Measurements from ENCODE around the gene GPD2.

Gene GPD2

GRCh38 chr2:156443089-156443488 lies 6.9 kb downstream of the GPD2 start:
- peaks cover 7% of the 10 kb centered on the region for H3K4me1 ChIP-seq (ENCODE audit: control insufficient read depth, insufficient read depth, low read length)
- no peak overlapping the region for H3K9ac ChIP-seq (ENCODE audit: low read length)

GRCh38 chr2:156445296-156446220 lies 9.4 kb downstream of the GPD2 start:
- Histone ChIP-seq H3K4me3 (ENCODE audit: low read length) (no peak overlapping the region), H3K36me3 (ENCODE audit: control insufficient read depth, insufficient read depth, low read length) (no peaks in the 10 kb centered on the region), H3K9me3 (ENCODE audit: control insufficient read depth, low read length) (no peaks in the 10 kb centered on the region), H3K9ac (ENCODE audit: low read length) (no peak overlapping the region), H3K27me3 (ENCODE audit: control insufficient read depth, insufficient read depth, low read length) (no peaks in the 10 kb centered on the region), H3K4me1 (ENCODE audit: control insufficient read depth, insufficient read depth, low read length) (no peaks in the 10 kb centered on the region)

More at GRCh38 chr2:156443089-156443488, 6.9 kb downstream of the GPD2 start:
- Histone ChIP-seq H3K4me3 (ENCODE audit: low read length) (no peak overlapping the region), H3K9me3 (ENCODE audit: control insufficient read depth, low read length) (no peaks in the 10 kb centered on the region), H3K36me3 (ENCODE audit: control insufficient read depth, insufficient read depth, low read length) (no peaks in the 10 kb centered on the region), H3K27me3 (ENCODE audit: control insufficient read depth, insufficient read depth, low read length) (no peaks in the 10 kb centered on the region)

DNA sequence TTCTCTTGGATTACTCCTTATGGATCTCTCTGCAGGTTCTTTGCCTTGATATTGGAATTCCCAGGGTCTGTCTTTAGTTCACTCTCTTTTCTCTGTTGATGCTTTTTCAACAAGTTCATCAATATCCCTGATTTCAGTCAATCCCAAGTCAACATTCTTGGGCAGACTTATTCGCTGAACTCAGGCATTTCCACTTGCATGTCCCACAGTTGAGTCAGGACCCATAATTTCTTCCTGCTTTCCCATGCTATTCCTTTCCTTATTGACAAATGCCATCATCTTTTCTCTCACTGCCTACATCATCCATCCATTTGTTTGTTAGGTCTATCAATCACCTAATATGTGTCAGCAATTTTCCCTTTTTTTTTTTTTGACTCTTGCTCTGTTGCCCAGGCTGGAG lies 11.6 kb downstream of the GPD2 start:
- Histone ChIP-seq H3K4me1 (ENCODE audit: control insufficient read depth, insufficient read depth, low read length) (no peaks in the 10 kb centered on the region), H3K27me3 (ENCODE audit: control insufficient read depth, insufficient read depth, low read length) (no peaks in the 10 kb centered on the region), H3K9me3 (ENCODE audit: control insufficient read depth, low read length) (no peaks in the 10 kb centered on the region), H3K36me3 (ENCODE audit: control insufficient read depth, insufficient read depth, low read length) (no peaks in the 10 kb centered on the region), H3K9ac (ENCODE audit: low read length) (no peak overlapping the region), H3K4me3 (ENCODE audit: low read length) (no peak overlapping the region)

- H3K9ac ChIP-seq (ENCODE audit: low read length), result no peak overlapping the region
- H3K27me3 ChIP-seq (ENCODE audit: control insufficient read depth, insufficient read depth, low read length), result no peaks in the 10 kb centered on the region
- H3K4me1 ChIP-seq (ENCODE audit: control insufficient read depth, insufficient read depth, low read length), result no peaks in the 10 kb centered on the region
- no peak overlapping the region for H3K4me3 ChIP-seq (ENCODE audit: low read length)
- H3K36me3 ChIP-seq (ENCODE audit: control insufficient read depth, insufficient read depth, low read length), result no peaks in the 10 kb centered on the region
- H3K9me3 ChIP-seq (ENCODE audit: control insufficient read depth, low read length), result no peaks in the 10 kb centered on the region
Measured at GRCh38 chr2:156448766-156449165, 12.6 kb downstream of the GPD2 start.

- Histone ChIP-seq H3K9ac (ENCODE audit: low read length) (no peak overlapping the region), H3K27me3 (ENCODE audit: control insufficient read depth, insufficient read depth, low read length) (no peaks in the 10 kb centered on the region), H3K36me3 (ENCODE audit: control insufficient read depth, insufficient read depth, low read length) (no peaks in the 10 kb centered on the region), H3K4me3 (ENCODE audit: low read length) (no peak overlapping the region), H3K9me3 (ENCODE audit: control insufficient read depth, low read length) (no peaks in the 10 kb centered on the region), H3K4me1 (ENCODE audit: control insufficient read depth, insufficient read depth, low read length) (peaks cover 20% of the 10 kb centered on the region)
Measured at GRCh38 chr2:156452971-156453370, 16.8 kb downstream of the GPD2 start.

DNA sequence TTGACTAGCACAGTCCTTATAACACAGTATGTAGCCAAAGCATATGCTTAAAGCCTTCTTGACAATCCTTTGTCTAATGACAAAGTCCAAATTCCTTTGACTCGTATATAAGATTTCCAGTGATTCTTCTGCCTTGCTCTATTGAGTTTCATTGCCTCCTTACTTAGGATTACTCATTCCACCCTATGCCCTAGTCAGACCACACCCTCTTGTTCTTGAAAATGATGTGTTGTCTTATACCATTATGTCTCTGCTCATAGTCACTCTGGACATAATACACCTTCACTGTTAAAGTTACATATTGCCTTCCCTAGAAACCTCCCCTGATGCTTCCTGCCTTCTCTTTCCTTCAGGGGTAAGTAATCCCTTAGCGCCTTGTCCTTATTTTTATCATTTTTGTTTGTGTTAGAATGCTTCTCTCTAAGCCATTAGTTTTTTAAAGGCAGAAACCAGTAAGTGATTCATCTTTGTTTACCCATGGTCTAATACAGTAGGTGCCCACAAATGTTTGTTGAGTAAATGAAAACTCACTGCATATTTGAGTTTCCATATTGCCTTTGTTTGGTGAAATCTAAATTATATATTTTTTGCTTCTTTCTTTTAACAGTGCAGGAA lies 19.3 kb downstream of the GPD2 start:
- H3K27me3 ChIP-seq (ENCODE audit: control insufficient read depth, insufficient read depth, low read length), result no peaks in the 10 kb centered on the region
- peaks cover 20% of the 10 kb centered on the region for H3K4me1 ChIP-seq (ENCODE audit: control insufficient read depth, insufficient read depth, low read length)
- no peak overlapping the region for H3K4me3 ChIP-seq (ENCODE audit: low read length)
- no peak overlapping the region for H3K9ac ChIP-seq (ENCODE audit: low read length)
- H3K36me3 ChIP-seq (ENCODE audit: control insufficient read depth, insufficient read depth, low read length), result no peaks in the 10 kb centered on the region
- no peaks in the 10 kb centered on the region for H3K9me3 ChIP-seq (ENCODE audit: control insufficient read depth, low read length)

- no peaks in the 10 kb centered on the region for H3K36me3 ChIP-seq (ENCODE audit: control insufficient read depth, insufficient read depth, low read length)
- H3K4me1 ChIP-seq (ENCODE audit: control insufficient read depth, insufficient read depth, low read length), result peaks cover 20% of the 10 kb centered on the region
- H3K9ac ChIP-seq (ENCODE audit: low read length), result no peak overlapping the region
- no peaks in the 10 kb centered on the region for H3K9me3 ChIP-seq (ENCODE audit: control insufficient read depth, low read length)
- H3K4me3 ChIP-seq (ENCODE audit: low read length), result no peak overlapping the region
- no peaks in the 10 kb centered on the region for H3K27me3 ChIP-seq (ENCODE audit: control insufficient read depth, insufficient read depth, low read length)
Measured at GRCh38 chr2:156456616-156457015, 20.4 kb downstream of the GPD2 start.

GRCh38 chr2:156457523-156458517 lies 21.6 kb downstream of the GPD2 start:
- H3K4me1 ChIP-seq (ENCODE audit: control insufficient read depth, insufficient read depth, low read length), result peaks cover 23% of the 10 kb centered on the region
- H3K36me3 ChIP-seq (ENCODE audit: control insufficient read depth, insufficient read depth, low read length), result no peaks in the 10 kb centered on the region
- no peak overlapping the region for H3K9ac ChIP-seq (ENCODE audit: low read length)
- no peak overlapping the region for H3K4me3 ChIP-seq (ENCODE audit: low read length)
- H3K9me3 ChIP-seq (ENCODE audit: control insufficient read depth, low read length), result no peaks in the 10 kb centered on the region
- no peaks in the 10 kb centered on the region for H3K27me3 ChIP-seq (ENCODE audit: control insufficient read depth, insufficient read depth, low read length)

DNA sequence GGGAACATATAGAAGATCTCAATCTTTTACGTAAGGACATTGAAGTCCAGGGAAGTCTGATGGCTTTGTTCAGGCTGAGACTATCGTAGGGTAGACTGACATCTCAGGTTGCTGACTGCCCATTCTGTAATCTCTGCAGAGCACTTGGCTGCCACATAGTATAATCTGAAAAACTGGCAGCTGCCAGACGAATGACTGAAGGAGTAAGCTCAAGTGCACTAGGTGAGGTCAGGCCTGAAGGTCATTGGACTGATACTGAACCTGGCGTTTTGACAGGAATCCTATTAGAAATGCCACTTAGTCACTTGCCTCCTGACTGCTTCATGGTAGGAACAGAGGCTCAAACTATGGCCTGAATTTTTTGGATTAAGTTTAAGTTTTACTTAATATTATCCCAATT lies 23.5 kb downstream of the GPD2 start:
- H3K9me3 ChIP-seq (ENCODE audit: control insufficient read depth, low read length), result no peaks in the 10 kb centered on the region
- peaks cover 23% of the 10 kb centered on the region for H3K4me1 ChIP-seq (ENCODE audit: control insufficient read depth, insufficient read depth, low read length)
- no peaks in the 10 kb centered on the region for H3K36me3 ChIP-seq (ENCODE audit: control insufficient read depth, insufficient read depth, low read length)
- no peaks in the 10 kb centered on the region for H3K27me3 ChIP-seq (ENCODE audit: control insufficient read depth, insufficient read depth, low read length)
- H3K9ac ChIP-seq (ENCODE audit: low read length), result no peak overlapping the region
- H3K4me3 ChIP-seq (ENCODE audit: low read length), result no peak overlapping the region

DNA sequence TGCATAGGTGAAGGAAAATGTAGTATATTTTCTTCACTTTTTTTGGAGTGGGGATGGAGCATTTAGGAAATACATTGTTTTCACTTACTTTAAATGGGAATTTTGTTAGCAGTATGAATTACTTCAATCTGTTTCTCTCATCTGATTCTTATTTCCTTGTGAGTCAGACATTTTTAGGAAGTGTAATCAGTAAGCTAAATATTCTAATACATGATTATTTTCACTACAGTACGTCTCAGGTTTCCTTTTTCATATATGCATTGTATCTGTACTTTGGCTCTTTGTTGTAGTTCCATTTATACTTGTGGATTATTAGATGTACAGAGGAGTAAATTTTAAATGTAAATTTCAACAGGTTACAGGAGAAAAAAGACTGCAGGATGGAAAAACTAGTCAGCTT lies 27.9 kb downstream of the GPD2 start:
- H3K27me3 ChIP-seq (ENCODE audit: control insufficient read depth, insufficient read depth, low read length), result no peaks in the 10 kb centered on the region
- H3K4me3 ChIP-seq (ENCODE audit: low read length), result no peak overlapping the region
- H3K4me1 ChIP-seq (ENCODE audit: control insufficient read depth, insufficient read depth, low read length), result peaks cover 41% of the 10 kb centered on the region
- H3K9me3 ChIP-seq (ENCODE audit: control insufficient read depth, low read length), result no peaks in the 10 kb centered on the region
- H3K9ac ChIP-seq (ENCODE audit: low read length), result no peak overlapping the region
- no peaks in the 10 kb centered on the region for H3K36me3 ChIP-seq (ENCODE audit: control insufficient read depth, insufficient read depth, low read length)

DNA sequence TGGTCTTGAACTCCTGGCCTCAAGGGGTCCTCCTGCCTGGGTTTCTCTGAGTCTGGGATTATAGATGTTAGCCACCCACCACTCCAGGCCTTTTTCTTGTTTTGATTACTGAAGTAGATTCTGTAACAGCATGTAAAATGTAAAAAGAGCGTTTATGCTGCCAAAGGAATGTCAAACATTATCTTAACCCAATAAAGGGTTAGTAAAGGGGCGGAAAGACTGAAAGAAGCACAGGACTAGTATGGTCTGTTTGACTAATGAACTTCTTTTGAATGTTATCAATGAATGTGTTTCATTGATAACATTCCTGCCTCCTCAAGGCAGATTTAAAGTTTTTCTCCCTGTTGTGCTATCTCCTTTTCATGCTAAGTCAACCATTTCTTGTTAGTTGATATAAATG lies 29.4 kb downstream of the GPD2 start:
- Histone ChIP-seq H3K9me3 (ENCODE audit: control insufficient read depth, low read length) (no peaks in the 10 kb centered on the region), H3K27me3 (ENCODE audit: control insufficient read depth, insufficient read depth, low read length) (no peaks in the 10 kb centered on the region), H3K4me1 (ENCODE audit: control insufficient read depth, insufficient read depth, low read length) (peaks cover 42% of the 10 kb centered on the region), H3K36me3 (ENCODE audit: control insufficient read depth, insufficient read depth, low read length) (no peaks in the 10 kb centered on the region), H3K4me3 (ENCODE audit: low read length) (no peak overlapping the region), H3K9ac (ENCODE audit: low read length) (no peak overlapping the region)
